HG02763 (cell line): Measurements from ENCODE around the gene GSDME.

Experiments
- ATAC-seq: cut with Tn5 transposase; IDR thresholded peaks from one replicate; pipeline ENCODE4 v1.9.1; 2021; ENCODE audit warnings: mild to moderate bottlenecking, moderate library complexity; ENCODE audit not compliant: unreplicated experiment

Gene GSDME

GRCh38 chr7:24773646-24774045, 16.4 kb upstream of the GSDME start:
- ATAC-seq = no peak

GRCh38 chr7:24769851-24770250, 12.6 kb upstream of the GSDME start:
- no peak for ATAC-seq

- ATAC-seq = no peak
These were observed 12.0 kb upstream of the GSDME start for GRCh38 chr7:24769014-24769830.

- ATAC-seq = no peak
These were observed 10.8 kb upstream of the GSDME start for GRCh38 chr7:24767878-24768569.

- no peak for ATAC-seq
These were observed 7.9 kb upstream of the GSDME start for GRCh38 chr7:24764972-24765744.

GRCh38 chr7:24764011-24764410, 6.7 kb upstream of the GSDME start:
- no peak for ATAC-seq

- no peak for ATAC-seq
These were observed 6.1 kb upstream of the GSDME start for GRCh38 chr7:24763303-24763901.

- ATAC-seq = no peak
These were observed 5.5 kb upstream of the GSDME start for GRCh38 chr7:24762771-24763170.

GRCh38 chr7:24760968-24761367, 3.7 kb upstream of the GSDME start:
- no peak for ATAC-seq

- peak; percentile 30 for ATAC-seq
These were observed 515 bp downstream of the GSDME start for GRCh38 chr7:24756545-24757352.

- peak; percentile 59 for ATAC-seq
These were observed 1.5 kb downstream of the GSDME start for GRCh38 chr7:24755541-24756407.

- ATAC-seq = no peak
These were observed 2.3 kb downstream of the GSDME start for GRCh38 chr7:24754906-24755506.

GRCh38 chr7:24752073-24752800, 5.0 kb downstream of the GSDME start:
- ATAC-seq = no peak

- no peak for ATAC-seq
These were observed 5.8 kb downstream of the GSDME start for GRCh38 chr7:24751484-24751883.

GRCh38 chr7:24750441-24751055, 6.7 kb downstream of the GSDME start:
- no peak for ATAC-seq

- ATAC-seq = no peak
These were observed 8.7 kb downstream of the GSDME start for GRCh38 chr7:24748521-24748920.

- no peak for ATAC-seq
These were observed 11.9 kb downstream of the GSDME start for GRCh38 chr7:24745355-24745754.

GRCh38 chr7:24743471-24743870, 13.8 kb downstream of the GSDME start:
- no peak for ATAC-seq
